SHP77 treated with DMSO at 0.1 percent for 48 hours (cell line): ENCODE data around the gene NOXO1.

ENCODE experiments used
- DNase-seq: peaks from one replicate; lab custom pipeline; 2025; lab: John Stamatoyannopoulos, UW

NOXO1 gene

GRCh38 chr16:1997494-1998359 is 16.5 kb upstream of the NOXO1 start:
- no peak for DNase-seq

DNA sequence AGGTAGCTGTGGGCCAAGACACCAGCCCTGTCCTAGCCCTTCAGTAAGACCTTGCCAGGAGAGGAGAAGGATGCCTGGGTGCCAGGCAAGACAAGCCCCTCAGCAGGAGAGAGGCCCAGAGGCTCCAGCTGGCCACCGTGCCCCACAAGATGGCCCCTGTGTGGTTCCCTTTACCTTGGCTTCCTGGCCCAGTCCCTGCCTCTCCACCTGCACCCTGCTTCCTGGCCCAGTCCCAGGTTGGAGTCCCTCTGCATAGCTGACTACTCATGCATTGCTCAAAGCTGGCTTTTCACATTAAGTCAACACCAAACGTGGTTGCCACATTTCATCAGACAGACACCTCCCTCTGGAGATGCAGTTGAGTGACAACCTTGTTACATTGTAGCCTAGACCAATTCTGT is 12.5 kb upstream of the NOXO1 start:
- DNase-seq: no peak

- no peak for DNase-seq
Observed at GRCh38 chr16:1992704-1993317, 11.5 kb upstream of the NOXO1 start.

DNA sequence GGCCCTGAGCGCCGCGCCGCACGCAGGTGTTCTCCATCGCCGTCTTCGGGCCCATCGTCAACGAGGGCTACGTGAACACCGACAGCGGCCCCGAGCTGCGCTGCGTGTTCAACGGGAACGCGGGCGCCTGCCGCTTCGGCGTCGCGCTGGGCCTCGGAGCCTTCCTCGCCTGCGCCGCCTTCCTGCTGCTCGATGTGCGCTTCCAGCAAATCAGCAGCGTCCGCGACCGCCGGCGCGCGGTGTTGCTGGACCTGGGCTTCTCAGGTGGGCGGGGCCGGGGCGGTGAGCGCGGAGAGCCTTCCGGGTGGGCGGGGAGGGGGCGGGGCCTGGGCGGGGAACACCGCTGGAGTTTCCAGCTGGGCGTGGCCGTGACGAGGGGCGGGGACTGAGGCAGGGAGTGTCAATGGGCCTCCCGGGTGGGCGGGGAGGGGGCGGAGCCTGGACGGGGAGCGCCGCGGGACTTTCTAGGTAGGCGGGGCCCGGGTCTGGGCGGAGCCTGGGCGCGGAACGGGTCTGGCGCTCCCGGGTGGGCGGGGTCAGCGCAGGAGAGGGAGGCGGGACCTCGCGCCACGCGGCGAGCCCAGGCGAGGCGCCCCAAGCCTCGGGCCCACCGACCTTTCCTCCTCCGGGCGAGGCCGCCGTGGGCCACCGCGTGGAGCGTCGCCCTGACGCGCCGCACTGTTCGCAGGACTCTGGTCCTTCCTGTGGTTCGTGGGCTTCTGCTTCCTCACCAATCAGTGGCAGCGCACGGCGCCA is 10.9 kb upstream of the NOXO1 start:
- DNase-seq: no peak

GRCh38 chr16:1991588-1991947 is 10.3 kb upstream of the NOXO1 start:
- DNase-seq: no peak

GRCh38 chr16:1991135-1991551 is 9.9 kb upstream of the NOXO1 start:
- no peak for DNase-seq

DNA sequence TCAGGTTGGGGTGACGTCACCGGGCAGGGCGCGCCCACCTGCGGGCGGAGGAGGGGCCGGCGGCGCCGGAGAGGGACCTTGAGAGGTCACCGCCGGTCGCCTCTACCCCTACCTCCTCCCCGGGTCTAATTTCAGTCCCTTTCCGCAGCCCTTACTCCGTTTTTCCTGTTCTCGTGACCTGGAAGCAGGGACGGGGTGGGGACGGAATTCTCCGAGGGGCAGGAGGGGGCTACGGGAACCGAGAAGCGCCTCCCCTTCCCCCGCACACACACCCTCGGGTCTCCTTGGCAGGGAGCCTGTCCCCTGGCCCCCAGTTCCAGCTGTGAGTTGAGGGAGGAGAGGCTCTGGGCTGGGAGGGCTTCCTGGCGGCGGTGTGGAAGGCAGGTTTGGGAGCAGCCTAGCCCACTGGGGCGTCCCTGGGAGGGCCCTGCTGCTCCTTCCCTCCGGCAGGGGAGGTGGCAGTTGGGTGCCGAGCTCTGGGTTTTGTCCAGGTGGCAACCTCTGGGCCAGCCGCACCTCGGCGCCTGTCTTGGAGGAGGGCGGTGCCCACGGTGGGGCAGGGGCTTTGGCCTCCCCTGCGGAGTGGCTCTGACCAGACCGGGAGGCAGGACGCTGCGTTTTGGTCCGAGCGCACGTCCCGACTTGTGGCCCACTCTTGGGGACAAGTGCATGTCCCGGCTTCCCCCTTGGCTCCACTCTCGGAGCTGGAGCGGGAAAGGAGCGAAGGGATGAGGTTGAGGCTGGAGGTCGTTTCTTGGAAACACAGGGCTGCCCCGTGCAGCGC is 9.3 kb upstream of the NOXO1 start:
- no peak for DNase-seq

- DNase-seq: no peak
Observed at GRCh38 chr16:1990101-1990350, 8.8 kb upstream of the NOXO1 start.

DNA sequence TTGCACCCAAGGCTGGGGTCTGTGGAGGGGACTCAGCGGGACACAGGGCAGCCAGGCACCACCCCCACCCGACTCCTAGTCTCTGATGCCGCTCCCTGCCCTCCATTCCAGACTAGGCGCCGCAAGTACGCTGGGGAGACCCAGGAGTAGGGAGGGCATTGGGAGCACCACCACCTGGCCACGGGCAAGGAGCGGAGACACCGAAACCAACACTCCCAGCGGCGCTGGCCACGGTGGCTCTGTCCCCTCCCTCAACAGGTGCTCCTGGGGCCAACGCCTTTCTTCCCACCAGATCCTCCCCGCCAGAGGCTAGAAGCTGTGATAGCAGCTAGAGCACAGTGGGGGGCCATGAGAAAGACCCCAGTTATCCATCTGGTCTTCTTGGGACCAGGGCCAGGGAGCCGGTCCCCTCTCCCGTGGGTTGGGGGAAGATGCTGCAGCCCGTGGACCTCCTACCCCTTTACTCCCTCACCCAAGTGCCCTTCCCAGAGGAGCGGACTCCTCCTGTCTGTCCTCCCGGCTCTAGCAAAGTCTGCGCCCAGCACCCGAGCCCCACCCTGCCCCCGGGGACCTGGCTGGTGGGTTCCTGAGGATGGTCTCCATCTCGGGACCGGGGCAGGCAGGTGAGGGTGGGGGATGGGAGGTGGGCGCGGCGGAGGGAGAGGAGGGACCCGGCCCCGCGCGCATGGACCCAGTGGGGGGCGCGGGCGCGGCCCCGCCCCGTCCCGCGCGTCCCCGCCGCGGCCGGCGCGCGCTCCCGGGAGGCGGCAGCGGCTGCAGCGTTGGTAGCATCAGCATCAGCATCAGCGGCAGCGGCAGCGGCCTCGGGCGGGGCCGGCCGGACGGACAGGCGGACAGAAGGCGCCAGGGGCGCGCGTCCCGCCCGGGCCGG is 8.2 kb upstream of the NOXO1 start, which contains the start of gene SYNGR3:
Gene SYNGR3 (plus strand): TSS at position 762 of the 892 bp plus-strand sequence. CDS start 133 bp downstream, outside the sequence.
- no peak for DNase-seq

GRCh38 chr16:1987198-1987597 is 5.9 kb upstream of the NOXO1 start:
- no peak for DNase-seq

DNA sequence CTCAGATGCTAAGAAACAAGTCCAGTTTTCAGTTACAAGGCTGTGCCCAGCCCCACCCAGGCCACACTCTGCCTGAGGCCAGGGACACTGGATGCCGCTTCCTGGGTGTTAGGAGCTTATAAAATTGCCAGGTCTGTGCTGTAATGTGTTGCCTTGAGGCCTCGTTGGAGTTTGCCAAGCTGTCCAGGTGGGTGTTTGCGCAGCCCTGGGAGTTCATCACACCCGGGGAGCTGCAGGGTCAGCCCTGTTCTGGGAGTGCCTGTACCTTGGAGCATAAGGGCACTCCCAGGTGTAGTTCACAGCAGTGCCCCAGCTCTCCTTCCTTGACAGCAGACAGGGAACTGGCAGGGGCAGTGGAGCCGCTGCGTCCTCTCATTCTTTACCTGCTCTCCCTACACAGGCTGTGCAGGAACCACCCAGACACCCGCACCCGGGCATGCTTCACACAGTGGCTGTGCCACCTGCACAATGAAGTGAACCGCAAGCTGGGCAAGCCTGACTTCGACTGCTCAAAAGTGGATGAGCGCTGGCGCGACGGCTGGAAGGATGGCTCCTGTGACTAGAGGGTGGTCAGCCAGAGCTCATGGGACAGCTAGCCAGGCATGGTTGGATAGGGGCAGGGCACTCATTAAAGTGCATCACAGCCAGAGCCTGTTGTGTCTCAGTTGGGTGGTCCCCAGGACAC is 4.3 kb upstream of the NOXO1 start:
- DNase-seq: no peak

GRCh38 chr16:1984347-1985225 is 3.3 kb upstream of the NOXO1 start:
- DNase-seq: no peak

- DNase-seq: peak; percentile 54
Observed at GRCh38 chr16:1983544-1984346, 2.5 kb upstream of the NOXO1 start, which contains the start of gene GFER. TSS of gene GFER (plus strand) at chr16:1984193. CDS start at chr16:1984219, 26 bp downstream.

GRCh38 chr16:1982991-1983543 is 1.8 kb upstream of the NOXO1 start:
- DNase-seq: no peak

DNA sequence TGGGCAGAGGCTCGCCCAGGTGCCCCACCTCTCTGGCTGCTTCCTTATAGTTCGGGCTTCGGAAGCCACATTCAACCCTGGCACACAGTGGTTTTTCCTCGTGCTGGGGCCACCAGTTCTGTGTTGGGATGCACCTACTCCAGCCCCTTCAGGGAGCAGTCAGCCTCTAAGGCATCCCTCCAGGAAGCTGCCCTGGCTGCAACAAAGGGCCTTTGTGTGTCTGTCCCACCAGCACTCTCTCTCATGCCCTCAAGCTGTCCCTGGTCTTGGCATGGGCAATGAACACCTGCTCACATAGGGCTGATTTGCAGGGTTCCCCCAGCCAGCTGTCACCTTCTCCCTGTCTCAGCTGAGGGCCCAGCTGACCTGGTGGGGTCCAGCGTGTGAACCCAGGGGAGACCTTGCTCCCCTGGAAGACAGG is 754 bp upstream of the NOXO1 start:
- no peak for DNase-seq

DNA sequence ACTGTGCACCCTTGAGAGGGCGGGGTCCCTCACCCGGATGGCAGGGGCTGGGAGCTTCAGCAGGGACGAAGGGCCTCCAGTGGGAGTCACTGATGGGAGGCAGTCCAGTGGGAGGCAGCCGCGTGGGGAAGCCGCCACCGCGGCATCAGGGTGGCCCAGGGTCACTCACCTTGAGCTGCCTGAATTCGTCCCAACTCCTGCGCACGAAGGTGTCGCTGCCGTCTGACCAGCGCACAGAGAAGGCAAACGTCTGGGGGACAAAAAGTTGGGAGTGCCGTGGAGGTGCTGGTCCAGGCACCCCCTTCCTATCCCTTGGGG is 540 bp downstream of the NOXO1 start:
- no peak for DNase-seq

GRCh38 chr16:1980030-1980769 is 1.1 kb downstream of the NOXO1 start:
- DNase-seq: no peak
